ENCODE measurements around the gene ADM5.

ADM5 gene

DNA sequence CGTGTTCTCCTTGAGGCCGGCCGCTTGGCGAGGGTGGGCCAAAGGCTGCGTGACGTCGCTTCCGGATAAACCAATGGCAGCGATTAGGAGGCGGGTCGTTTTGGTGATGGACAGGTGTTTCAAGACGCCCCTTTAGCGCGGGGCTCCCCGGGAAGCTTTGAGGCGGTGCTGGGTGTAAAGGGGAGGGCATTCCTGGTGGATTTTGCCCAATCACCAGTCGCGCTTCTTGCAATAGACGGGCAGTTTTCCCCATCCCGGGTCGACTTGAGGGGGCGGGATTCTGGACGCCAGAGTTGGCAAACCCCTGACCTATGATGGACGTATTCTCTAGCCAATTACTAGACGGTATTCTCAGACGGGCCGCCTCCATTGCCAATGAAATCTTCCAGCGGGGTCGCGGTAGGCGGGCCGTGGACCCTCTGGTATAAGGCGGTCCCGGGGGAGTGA lies 12.6 kb upstream of the ADM5 start:
- DNase-seq (ENCODE audit: low read depth): peak; percentile 100
- TF ChIP-seq, protein P1, sequence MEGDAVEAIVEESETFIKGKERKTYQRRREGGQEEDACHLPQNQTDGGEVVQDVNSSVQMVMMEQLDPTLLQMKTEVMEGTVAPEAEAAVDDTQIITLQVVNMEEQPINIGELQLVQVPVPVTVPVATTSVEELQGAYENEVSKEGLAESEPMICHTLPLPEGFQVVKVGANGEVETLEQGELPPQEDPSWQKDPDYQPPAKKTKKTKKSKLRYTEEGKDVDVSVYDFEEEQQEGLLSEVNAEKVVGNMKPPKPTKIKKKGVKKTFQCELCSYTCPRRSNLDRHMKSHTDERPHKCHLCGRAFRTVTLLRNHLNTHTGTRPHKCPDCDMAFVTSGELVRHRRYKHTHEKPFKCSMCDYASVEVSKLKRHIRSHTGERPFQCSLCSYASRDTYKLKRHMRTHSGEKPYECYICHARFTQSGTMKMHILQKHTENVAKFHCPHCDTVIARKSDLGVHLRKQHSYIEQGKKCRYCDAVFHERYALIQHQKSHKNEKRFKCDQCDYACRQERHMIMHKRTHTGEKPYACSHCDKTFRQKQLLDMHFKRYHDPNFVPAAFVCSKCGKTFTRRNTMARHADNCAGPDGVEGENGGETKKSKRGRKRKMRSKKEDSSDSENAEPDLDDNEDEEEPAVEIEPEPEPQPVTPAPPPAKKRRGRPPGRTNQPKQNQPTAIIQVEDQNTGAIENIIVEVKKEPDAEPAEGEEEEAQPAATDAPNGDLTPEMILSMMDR (IDR thresholded peaks at IDR 0.05; ENCODE audit: low read depth, low read length, missing control alignments): no peak
- in situ Hi-C loops (cut with HindIII; ENCODE audit: low sequenced_read_pairs): no loop called here
- peak overlapping the region; percentile 99 for H3K4me3 ChIP-seq (ENCODE audit: low read depth, low read length)

DNA sequence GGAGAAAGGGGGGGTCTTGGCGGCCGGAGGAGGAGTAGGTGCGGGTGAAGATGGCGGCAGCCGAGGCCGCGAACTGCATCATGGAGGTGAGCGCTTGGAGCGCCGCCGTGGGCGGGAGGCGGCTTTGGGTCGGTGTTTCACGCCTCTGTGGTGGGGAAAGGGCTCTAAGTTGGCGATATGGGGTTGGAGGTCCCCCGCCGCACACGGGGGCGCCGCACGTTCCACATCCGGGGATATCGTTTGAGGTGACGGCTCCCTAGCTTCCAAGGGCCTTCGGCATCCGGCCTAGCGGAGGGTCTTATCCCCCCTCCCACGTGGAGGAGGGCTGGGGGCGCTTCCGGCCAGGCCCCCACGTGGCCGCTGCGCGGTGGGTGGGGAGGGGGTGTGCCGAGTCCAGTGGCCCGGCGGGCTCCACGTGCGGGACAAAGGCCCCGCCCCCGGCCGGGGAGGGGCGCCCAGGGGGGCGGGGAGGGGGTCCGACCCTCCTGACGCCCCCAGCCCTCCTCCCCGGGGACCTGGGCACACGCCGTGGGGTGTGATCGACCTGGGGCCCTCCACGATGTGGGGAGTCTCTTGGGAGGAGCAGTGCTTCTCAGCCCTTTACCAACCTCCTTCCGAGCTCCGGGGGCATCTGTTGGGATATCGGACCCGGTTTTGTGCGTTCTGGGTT lies 12.0 kb upstream of the ADM5 start, which contains the start of gene PRMT1:
PRMT1 (plus strand) TSS at position 41 of the 670 bp plus-strand sequence; CDS start at position 51, 10 bp downstream.
- peak within 1 kb of the TSS; percentile 99 for H3K4me3 ChIP-seq (ENCODE audit: low read depth, low read length)
- in situ Hi-C loops (cut with HindIII; ENCODE audit: low sequenced_read_pairs): no loop called here
- TF ChIP-seq, protein P1 (IDR thresholded peaks at IDR 0.05; ENCODE audit: low read depth, low read length, missing control alignments): no peak
- DNase-seq (ENCODE audit: low read depth): no peak

DNA sequence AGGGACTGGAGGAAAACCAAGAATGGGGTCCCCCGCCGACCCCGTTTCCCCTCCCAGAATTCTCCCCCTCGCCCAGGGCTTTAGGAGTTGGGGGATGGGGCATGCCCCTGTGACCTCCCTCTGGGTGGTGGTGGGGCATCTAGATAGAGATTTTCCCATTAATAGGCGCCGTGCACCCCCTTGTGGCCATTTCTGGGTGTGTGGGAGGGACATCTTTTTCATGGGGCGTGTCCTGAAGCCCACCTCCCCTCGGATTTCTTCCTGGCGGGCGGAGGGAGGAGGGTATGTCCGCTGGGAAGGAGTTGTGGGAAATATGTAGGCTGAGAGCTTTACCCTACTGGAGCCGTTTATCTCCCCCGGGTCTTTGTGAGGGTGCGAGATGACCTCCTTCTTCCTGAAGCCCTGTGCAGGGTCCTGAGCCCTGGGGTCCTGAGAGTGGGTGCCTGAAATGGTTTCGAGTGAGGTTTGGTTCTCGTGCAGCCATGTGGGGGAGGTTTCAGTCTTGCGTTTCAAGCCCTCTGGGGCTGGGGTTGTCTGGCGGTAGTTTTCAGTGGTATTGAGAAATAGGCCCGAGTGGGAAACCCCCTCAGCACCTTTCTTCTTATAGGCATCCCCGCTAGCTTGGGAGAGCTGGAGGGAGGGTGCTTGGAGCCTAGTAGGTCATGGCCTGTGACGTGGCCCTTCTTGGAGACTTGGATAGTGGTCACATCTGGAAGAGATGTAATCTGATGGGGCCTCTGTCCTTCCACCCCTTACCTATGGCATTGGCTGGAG lies 11.3 kb upstream of the ADM5 start:
- in situ Hi-C loops (cut with HindIII; ENCODE audit: low sequenced_read_pairs): no loop called here
- no peak for DNase-seq (ENCODE audit: low read depth)
- TF ChIP-seq, protein P1 (IDR thresholded peaks at IDR 0.05; ENCODE audit: low read depth, low read length, missing control alignments): peak; percentile 71
- H3K4me3 ChIP-seq (ENCODE audit: low read depth, low read length): peak overlapping the region; percentile 99

DNA sequence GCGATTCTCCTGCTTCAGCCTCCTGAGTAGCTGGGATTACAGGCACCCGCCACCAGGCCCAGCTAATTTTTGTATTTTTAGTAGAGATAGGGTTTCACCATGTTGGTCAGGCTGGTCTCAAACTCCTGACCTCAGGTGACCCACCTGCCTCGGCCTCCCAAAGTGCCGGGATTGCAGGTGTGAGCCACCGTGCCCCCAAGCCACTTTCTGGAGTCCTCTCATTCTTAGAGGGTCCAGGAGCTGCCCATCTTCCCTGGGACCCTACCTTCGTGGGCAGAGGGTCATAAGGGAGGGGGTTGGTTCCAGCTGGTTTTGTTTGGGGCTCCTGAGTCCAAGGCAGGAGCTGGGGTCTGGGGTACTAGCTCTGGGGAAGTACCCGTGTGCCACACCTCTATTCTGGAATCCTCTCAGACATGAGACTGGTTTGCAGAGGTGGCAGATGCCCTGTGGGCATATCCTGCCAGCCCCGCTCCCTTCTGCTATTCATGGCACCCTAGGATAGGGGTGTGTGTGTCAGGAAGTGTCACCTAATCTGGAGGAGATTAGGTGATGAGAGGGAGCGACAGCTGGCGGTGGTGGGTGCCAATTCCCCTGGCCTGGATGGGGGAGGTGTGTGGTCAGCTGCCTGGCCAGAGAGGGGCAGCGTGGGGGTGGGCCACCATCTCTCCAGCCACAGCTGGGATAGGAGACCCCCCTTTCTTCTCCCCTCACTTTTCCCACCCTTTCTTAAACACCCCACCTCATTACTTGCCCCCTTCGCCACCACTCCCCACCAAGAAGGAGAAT lies 10.2 kb upstream of the ADM5 start:
- no peak overlapping the region for H3K4me3 ChIP-seq (ENCODE audit: low read depth, low read length)
- no peak for DNase-seq (ENCODE audit: low read depth)
- TF ChIP-seq, protein P1 (IDR thresholded peaks at IDR 0.05; ENCODE audit: low read depth, low read length, missing control alignments): no peak
- in situ Hi-C loops (cut with HindIII; ENCODE audit: low sequenced_read_pairs): no loop called here

DNA sequence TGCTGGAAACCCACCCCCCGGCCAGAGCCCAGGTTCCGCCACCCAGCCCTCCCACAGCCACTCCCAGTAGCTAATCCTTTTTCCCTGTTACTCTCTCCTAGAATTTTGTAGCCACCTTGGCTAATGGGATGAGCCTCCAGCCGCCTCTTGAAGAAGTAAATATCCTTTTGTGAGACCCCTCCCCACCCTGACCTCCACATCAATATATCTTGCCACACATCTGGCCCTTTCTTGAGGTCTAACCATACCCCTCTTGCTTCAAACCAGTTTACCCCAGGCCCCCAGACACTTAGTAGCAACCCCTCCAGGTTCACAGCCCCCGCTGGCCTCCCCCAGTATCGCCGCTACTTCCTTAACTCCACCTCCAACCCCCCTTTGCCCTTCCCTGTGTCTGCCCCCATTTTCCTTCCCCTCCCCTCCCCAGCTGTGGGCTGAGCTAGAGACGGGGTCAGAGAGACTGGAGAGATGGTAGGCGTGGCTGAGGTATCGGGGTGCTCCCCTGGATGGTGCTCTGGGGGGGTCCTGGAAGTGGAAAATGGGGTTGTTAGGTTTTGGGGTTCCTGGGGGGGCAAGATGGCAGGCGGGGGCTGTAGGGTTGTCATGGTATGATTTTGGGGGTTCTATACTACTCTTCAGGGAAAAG lies 9.5 kb upstream of the ADM5 start:
- DNase-seq (ENCODE audit: low read depth): no peak
- TF ChIP-seq, protein P1 (IDR thresholded peaks at IDR 0.05; ENCODE audit: low read depth, low read length, missing control alignments): no peak
- in situ Hi-C loops (cut with HindIII; ENCODE audit: low sequenced_read_pairs): no loop called here
- H3K4me3 ChIP-seq (ENCODE audit: low read depth, low read length): peak overlapping the region; percentile 14
